Large intestine (tissue), 3 donors: ENCODE results near the gene MAPK12. TPM values are rescaled to one million over a fixed set of nuclear protein-coding genes. Genes with fewer than 3 reads are reported as not detected.
"Not testable (repeated sequence)": the region's sequence is repeated elsewhere in the genome, so short reads cannot be mapped to it uniquely, and the experiment has no call there.

ENCODE experiments used
- DNase-seq, 2 donors: peaks; one replicate each; pipeline versions ENCODE4 v3.0.0 to v3.0.0-alpha.2; 2013
- H3K27ac ChIP-seq: one replicate; pipeline ENCODE4 v1.5.1; 2013; ENCODE audit warnings: low read length
- H3K27me3 ChIP-seq: 2 replicates; pipeline ENCODE4 v1.6.1; 2013; ENCODE audit warnings: low read length; ENCODE audit not compliant: control insufficient read depth, insufficient read depth
- H3K36me3 ChIP-seq: 2 replicates; pipeline ENCODE4 v1.6.1; 2013; ENCODE audit warnings: low read length; ENCODE audit not compliant: control insufficient read depth, insufficient read depth
- H3K4me1 ChIP-seq: one replicate; pipeline ENCODE4 v1.6.1; 2013; ENCODE audit warnings: low read length; ENCODE audit not compliant: control insufficient read depth, insufficient read depth
- H3K4me3 ChIP-seq: one replicate; pipeline ENCODE4 v1.5.1; 2013; ENCODE audit warnings: low read length
- H3K9me3 ChIP-seq: one replicate; pipeline ENCODE4 v1.6.1; 2013; ENCODE audit warnings: mild to moderate bottlenecking, low read depth, low read length, moderate library complexity; ENCODE audit not compliant: control insufficient read depth
- WGBS: methylation state at CpG from one replicate; pipeline ENCODE4 v1.1.5; 2013; ENCODE audit warnings: low lambda C conversion rate; ENCODE audit not compliant: insufficient coverage; 5-methylcytosine and 5-hydroxymethylcytosine counted together
- polyA plus RNA-seq: library from polyadenylated mRNA; unstranded; fragments of 120-200 nt; gene quantifications from one replicate; pipeline ENCODE4 v1.2.1, GENCODE V29; 2013

Gene MAPK12
- polyA plus RNA-seq, 1 donor: 7.6 TPM

DNA sequence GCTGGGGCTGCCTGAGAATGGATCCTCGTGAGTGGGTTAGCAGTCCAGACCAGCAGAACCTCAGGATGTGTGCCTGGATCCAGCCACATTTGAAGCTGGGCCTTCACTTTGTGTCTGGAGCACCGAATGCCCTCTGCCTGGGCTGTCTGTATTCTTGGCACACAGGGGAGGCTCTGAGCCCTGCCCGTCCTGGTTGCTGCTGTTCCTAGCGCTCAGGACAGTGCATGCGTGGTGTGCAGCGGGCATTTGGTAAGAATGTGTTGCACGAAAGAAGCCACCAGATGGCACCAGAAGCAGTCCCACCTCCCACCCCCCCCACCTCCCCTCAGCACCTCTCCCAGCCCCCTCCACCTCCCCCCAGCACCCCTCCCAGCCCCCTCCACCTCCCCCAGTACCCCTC lies 12.8 kb upstream of the MAPK12 start:
- peaks cover 18% of the 10 kb centered on the region for H3K9me3 ChIP-seq
- peaks cover 20% of the 10 kb centered on the region for H3K4me1 ChIP-seq
- peaks cover 21% of the 10 kb centered on the region for H3K27me3 ChIP-seq
- peaks cover 39% of the 10 kb centered on the region for H3K36me3 ChIP-seq
- DNase-seq: peak in 1 of 2 donors; percentile 46
- no CpG with 5 or more reads among the region's 7 CpGs for WGBS
- no peak overlapping the region for H3K27ac ChIP-seq
- no peak overlapping the region for H3K4me3 ChIP-seq

GRCh38 chr22:50273781-50274180 lies 12.3 kb upstream of the MAPK12 start:
- H3K36me3 ChIP-seq: peaks cover 34% of the 10 kb centered on the region
- H3K9me3 ChIP-seq: peaks cover 15% of the 10 kb centered on the region
- 100% methylated on average over 3 of the region's 10 CpGs for WGBS
- not testable (repeated sequence) for H3K27ac ChIP-seq, H3K4me3 ChIP-seq, DNase-seq
- peaks cover 26% of the 10 kb centered on the region for H3K27me3 ChIP-seq
- H3K4me1 ChIP-seq: peaks cover 20% of the 10 kb centered on the region

- Histone ChIP-seq H3K27me3 (peaks cover 30% of the 10 kb centered on the region), H3K4me1 (peaks cover 20% of the 10 kb centered on the region), H3K9me3 (peaks cover 12% of the 10 kb centered on the region), H3K36me3 (peaks cover 30% of the 10 kb centered on the region)
- not testable (repeated sequence) for DNase-seq, H3K4me3 ChIP-seq, H3K27ac ChIP-seq
- WGBS: no CpG with 5 or more reads among the region's 11 CpGs
Observed at GRCh38 chr22:50273352-50273751, 11.9 kb upstream of the MAPK12 start.

DNA sequence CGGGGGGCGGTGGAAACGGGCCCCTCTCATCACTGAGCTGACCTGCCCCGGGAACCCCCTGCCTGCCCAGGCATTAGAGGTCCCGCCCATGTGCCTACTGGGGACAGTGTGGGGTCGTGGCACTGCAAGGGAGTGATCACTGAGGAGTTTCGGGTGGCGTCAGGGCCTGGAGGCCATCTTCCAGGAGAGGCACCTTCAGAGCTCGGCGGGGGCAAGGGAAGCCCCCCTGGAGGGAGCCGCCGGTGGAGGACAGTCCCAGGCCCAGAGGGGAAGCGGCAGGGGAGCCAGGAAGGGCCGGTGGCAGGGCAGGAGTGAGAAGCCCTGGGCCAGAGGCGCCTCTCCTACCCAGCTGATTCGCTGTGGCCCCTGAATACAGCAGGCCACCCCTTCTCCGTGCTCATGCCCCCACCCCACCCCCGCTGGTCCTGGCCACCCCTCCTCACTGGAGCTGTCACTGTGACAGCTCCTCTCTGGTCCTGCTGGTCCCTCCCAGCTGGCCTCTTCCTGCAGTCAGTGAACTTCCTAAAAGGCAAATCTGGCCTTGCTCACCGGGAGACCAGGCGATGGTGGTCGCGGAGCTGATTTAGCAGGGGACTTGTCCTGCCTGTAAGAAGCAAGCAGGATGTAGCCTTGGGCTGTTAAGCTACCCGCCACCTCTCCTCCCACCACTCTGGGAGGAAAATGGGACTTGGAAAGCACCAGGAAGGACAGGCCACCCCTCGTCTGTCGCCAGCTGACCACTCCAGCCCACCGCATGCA lies 10.7 kb upstream of the MAPK12 start:
- peaks cover 8% of the 10 kb centered on the region for H3K9me3 ChIP-seq
- H3K4me1 ChIP-seq: peaks cover 22% of the 10 kb centered on the region
- no peak for DNase-seq
- H3K27me3 ChIP-seq: peaks cover 38% of the 10 kb centered on the region
- peaks cover 19% of the 10 kb centered on the region for H3K36me3 ChIP-seq
- H3K27ac ChIP-seq: no peak overlapping the region
- no peak overlapping the region for H3K4me3 ChIP-seq
- no CpG with 5 or more reads among the region's 26 CpGs for WGBS

DNA sequence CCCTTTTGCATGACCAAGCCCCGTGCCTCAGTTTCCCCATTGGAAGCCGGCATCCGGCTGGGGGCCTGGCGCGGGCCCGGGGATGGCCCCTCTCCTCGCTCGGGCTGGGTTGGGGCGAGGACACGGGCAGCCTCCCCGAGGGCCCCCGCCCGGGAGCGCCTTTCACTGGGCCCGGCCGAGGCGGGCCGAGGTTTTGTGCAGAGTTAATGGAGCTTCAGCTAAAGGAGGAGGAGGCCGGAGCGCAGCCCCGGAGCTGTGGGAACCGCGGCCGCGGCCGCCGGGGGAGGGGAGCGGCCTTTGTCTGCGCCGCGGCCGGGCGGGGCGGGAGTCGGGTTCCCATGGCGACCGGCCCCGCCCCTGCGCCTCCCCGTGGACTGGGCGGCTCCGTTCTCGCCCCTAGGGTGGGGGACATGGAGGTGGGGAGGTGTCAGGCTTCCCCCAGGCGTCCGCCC lies 10.1 kb upstream of the MAPK12 start:
- DNase-seq: peak in 1 of 2 donors; percentile 46
- H3K4me3 ChIP-seq: peak overlapping the region; percentile 24
- peaks cover 44% of the 10 kb centered on the region for H3K27me3 ChIP-seq
- WGBS: no CpG with 5 or more reads among the region's 45 CpGs
- peaks cover 16% of the 10 kb centered on the region for H3K36me3 ChIP-seq
- no peak overlapping the region for H3K27ac ChIP-seq
- H3K4me1 ChIP-seq: peaks cover 22% of the 10 kb centered on the region
- peaks cover 13% of the 10 kb centered on the region for H3K9me3 ChIP-seq

GRCh38 chr22:50270666-50271394 lies 9.3 kb upstream of the MAPK12 start:
- peaks cover 22% of the 10 kb centered on the region for H3K4me1 ChIP-seq
- no peak overlapping the region for H3K27ac ChIP-seq
- H3K27me3 ChIP-seq: peaks cover 51% of the 10 kb centered on the region
- peaks cover 8% of the 10 kb centered on the region for H3K9me3 ChIP-seq
- peaks cover 12% of the 10 kb centered on the region for H3K36me3 ChIP-seq
- no CpG with 5 or more reads among the region's 53 CpGs for WGBS
- peak in 1 of 2 donors; percentile 62 for DNase-seq
- peak overlapping the region; percentile 39 for H3K4me3 ChIP-seq

GRCh38 chr22:50269970-50270665 lies 8.6 kb upstream of the MAPK12 start, which contains the start of gene MAPK11:
Gene MAPK11, minus strand, starts transcription at chr22:50270380. Its CDS starts 88 bp downstream, at chr22:50270292.
- peaks cover 5% of the 10 kb centered on the region for H3K36me3 ChIP-seq
- no peak within 1 kb of the TSS for H3K27ac ChIP-seq
- no CpG with 5 or more reads among the region's 92 CpGs for WGBS
- peaks cover 55% of the 10 kb centered on the region for H3K27me3 ChIP-seq
- peaks cover 8% of the 10 kb centered on the region for H3K9me3 ChIP-seq
- H3K4me1 ChIP-seq: peaks cover 22% of the 10 kb centered on the region
- H3K4me3 ChIP-seq: peak within 1 kb of the TSS; percentile 39
- peak in 1 of 2 donors; percentile 31 for DNase-seq

GRCh38 chr22:50269573-50269969 lies 8.1 kb upstream of the MAPK12 start:
- Histone ChIP-seq H3K36me3 (peaks cover 3% of the 10 kb centered on the region), H3K27ac (no peak overlapping the region), H3K9me3 (peaks cover 8% of the 10 kb centered on the region), H3K27me3 (peaks cover 58% of the 10 kb centered on the region), H3K4me1 (peaks cover 22% of the 10 kb centered on the region), H3K4me3 (no peak overlapping the region)
- WGBS: no CpG with 5 or more reads among the region's 18 CpGs
- DNase-seq: no peak

- H3K9me3 ChIP-seq: peaks cover 8% of the 10 kb centered on the region
- H3K27ac ChIP-seq: no peak overlapping the region
- no peaks in the 10 kb centered on the region for H3K36me3 ChIP-seq
- no peak for DNase-seq
- peaks cover 22% of the 10 kb centered on the region for H3K4me1 ChIP-seq
- no peak overlapping the region for H3K4me3 ChIP-seq
- no CpG with 5 or more reads among the region's 9 CpGs for WGBS
- H3K27me3 ChIP-seq: peaks cover 61% of the 10 kb centered on the region
Observed at GRCh38 chr22:50268655-50269113, 7.2 kb upstream of the MAPK12 start.
